C4-2B (cell line): ENCODE measurements around the gene MIOX.

Source experiments
- ZFX ChIP-seq: fragments of 450-650 bp; IDR thresholded peaks from 2 replicates; pipeline ENCODE4 v1.6.1; 2017
- TF ChIP-seq, protein P1 (sequence below): fragments of 450-650 bp; conservative IDR thresholded peaks from 2 replicates; pipeline ENCODE4 v1.5.1; 2017; ENCODE audit warnings: mild to moderate bottlenecking

DNA sequence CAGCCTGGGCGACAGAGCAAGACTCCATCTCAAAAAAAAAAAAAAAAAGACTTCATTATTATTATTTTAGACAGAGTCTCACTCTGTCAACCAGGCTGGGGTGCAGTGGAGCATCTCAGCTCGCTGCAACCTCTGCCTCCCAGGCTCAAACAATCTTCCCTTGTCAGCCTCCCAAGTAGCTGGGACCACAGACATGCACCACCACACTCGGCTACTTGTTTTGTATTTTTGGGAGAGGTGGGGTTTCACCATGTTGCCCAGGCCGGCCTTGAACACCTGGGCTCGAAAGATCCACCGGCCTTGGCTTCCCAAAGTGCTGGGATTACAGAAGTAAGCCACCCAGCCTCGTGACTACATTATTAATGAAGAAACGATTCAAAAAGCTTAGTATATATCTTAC lies 48.5 kb downstream of the MIOX start:
- TF ChIP-seq, protein P1, sequence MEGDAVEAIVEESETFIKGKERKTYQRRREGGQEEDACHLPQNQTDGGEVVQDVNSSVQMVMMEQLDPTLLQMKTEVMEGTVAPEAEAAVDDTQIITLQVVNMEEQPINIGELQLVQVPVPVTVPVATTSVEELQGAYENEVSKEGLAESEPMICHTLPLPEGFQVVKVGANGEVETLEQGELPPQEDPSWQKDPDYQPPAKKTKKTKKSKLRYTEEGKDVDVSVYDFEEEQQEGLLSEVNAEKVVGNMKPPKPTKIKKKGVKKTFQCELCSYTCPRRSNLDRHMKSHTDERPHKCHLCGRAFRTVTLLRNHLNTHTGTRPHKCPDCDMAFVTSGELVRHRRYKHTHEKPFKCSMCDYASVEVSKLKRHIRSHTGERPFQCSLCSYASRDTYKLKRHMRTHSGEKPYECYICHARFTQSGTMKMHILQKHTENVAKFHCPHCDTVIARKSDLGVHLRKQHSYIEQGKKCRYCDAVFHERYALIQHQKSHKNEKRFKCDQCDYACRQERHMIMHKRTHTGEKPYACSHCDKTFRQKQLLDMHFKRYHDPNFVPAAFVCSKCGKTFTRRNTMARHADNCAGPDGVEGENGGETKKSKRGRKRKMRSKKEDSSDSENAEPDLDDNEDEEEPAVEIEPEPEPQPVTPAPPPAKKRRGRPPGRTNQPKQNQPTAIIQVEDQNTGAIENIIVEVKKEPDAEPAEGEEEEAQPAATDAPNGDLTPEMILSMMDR = no peak
- TF ChIP-seq ZFX = no peak
